Measurements from ENCODE around the gene SCN5A. TPM values are rescaled to one million over a fixed set of nuclear protein-coding genes. Genes with fewer than 3 reads are reported as not detected.

SCN5A gene
- polyA plus RNA-seq, 1 donor from 2014 or later = not detected

DNA sequence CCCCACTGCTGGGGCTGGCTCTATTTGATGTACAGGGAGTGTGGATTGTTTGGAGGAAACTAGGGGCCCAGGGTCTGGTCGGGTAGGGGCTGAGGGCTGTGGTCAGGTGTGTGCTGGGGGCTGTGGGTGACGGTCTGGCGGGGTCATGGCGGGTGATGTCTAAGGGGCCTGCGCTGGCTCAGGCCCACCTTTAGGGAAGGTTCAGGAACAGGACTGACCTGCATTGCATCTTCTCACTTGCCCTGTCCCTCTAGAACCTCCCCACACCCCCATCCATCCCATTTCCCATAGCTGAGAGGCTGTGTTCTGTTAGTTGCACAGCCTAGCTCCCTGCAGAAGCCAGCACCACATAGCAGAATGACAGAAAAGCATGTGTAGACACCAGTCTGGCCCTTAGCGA is 39.1 kb downstream of the SCN5A start:
- no peaks in the 10 kb centered on the region for H3K27me3 ChIP-seq (ENCODE audit: insufficient read depth, low read depth, low read length)
- TF ChIP-seq EZH2 (IDR thresholded peaks at IDR 0.05; ENCODE audit: borderline replicate concordance, insufficient read depth, low read length, poor library complexity, severe bottlenecking) = no peak
- TF ChIP-seq TAF1 (IDR thresholded peaks at IDR 0.05; ENCODE audit: low read depth) = no peak
- TF ChIP-seq, protein P1, sequence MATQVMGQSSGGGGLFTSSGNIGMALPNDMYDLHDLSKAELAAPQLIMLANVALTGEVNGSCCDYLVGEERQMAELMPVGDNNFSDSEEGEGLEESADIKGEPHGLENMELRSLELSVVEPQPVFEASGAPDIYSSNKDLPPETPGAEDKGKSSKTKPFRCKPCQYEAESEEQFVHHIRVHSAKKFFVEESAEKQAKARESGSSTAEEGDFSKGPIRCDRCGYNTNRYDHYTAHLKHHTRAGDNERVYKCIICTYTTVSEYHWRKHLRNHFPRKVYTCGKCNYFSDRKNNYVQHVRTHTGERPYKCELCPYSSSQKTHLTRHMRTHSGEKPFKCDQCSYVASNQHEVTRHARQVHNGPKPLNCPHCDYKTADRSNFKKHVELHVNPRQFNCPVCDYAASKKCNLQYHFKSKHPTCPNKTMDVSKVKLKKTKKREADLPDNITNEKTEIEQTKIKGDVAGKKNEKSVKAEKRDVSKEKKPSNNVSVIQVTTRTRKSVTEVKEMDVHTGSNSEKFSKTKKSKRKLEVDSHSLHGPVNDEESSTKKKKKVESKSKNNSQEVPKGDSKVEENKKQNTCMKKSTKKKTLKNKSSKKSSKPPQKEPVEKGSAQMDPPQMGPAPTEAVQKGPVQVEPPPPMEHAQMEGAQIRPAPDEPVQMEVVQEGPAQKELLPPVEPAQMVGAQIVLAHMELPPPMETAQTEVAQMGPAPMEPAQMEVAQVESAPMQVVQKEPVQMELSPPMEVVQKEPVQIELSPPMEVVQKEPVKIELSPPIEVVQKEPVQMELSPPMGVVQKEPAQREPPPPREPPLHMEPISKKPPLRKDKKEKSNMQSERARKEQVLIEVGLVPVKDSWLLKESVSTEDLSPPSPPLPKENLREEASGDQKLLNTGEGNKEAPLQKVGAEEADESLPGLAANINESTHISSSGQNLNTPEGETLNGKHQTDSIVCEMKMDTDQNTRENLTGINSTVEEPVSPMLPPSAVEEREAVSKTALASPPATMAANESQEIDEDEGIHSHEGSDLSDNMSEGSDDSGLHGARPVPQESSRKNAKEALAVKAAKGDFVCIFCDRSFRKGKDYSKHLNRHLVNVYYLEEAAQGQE (IDR thresholded peaks at IDR 0.05; ENCODE audit: borderline replicate concordance) = no peak
- no peak for TF ChIP-seq EP300 (conservative IDR thresholded peaks at IDR 0.05; ENCODE audit: poor library complexity, severe bottlenecking)
- no peak for TF ChIP-seq POLR2AphosphoS5 (IDR thresholded peaks at IDR 0.05)

DNA sequence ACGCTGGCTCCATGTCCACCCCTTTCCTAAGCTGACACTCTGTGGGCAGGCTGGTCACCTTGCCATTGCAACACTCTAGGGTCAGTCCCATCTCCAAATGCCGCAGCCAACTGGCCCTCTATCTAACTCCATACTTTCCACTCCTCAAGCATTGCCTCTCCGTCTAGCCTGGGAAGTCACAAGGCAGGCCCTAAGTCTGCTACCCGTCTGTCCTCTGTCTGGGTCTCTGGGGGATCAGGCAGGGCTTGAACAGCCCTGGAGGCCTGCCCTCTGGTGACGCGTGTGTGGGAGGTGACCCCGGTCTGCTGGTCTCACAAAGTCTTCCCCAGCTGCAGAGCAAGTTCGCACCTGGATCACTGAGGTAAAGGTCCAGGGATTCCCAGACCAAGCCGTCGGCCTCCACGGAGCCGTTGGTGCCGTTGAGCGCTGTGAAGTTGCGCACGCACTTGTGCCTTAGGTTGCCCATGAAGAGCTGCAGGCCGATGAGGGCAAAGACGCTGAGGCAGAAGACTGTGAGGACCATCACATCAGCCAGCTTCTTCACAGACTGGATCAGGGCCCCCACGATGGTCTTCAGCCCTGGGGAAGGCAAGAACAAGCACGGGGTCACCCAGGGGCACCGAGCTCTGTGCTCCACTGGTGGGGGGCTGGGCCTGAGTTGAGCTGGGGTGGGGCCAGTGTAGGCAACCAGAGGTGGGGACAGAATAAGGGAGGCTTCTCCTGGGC is 39.9 kb downstream of the SCN5A start:
- no peak overlapping the region for H3K4me2 ChIP-seq (ENCODE audit: low read length)
- no peaks in the 10 kb centered on the region for H3F3A ChIP-seq (ENCODE audit: insufficient read depth, low read length, poor library complexity, severe bottlenecking)
- H2AFZ ChIP-seq (ENCODE audit: low read depth, low read length) = no peak overlapping the region
- no peaks in the 10 kb centered on the region for H3K79me2 ChIP-seq (replicated peaks; ENCODE audit: insufficient read depth, low read length)
- no peak overlapping the region for H3K27ac ChIP-seq (ENCODE audit: low read length)
- H3K9me2 ChIP-seq (ENCODE audit: insufficient read depth, low read length) = no peaks in the 10 kb centered on the region
- no peak for TF ChIP-seq MXI1 (conservative IDR thresholded peaks at IDR 0.05; ENCODE audit: poor library complexity, severe bottlenecking)
- TF ChIP-seq RAD21 (conservative IDR thresholded peaks at IDR 0.05) = no peak
- TF ChIP-seq SMC3 (conservative IDR thresholded peaks at IDR 0.05; ENCODE audit: poor library complexity) = no peak
- TF ChIP-seq EP300 (conservative IDR thresholded peaks at IDR 0.05; ENCODE audit: poor library complexity, severe bottlenecking) = no peak
- TF ChIP-seq EZH2 (IDR thresholded peaks at IDR 0.05; ENCODE audit: borderline replicate concordance, insufficient read depth, low read length, poor library complexity, severe bottlenecking) = no peak
- no peak for TF ChIP-seq TAF1 (IDR thresholded peaks at IDR 0.05; ENCODE audit: low read depth)
- TF ChIP-seq POLR2AphosphoS5 (IDR thresholded peaks at IDR 0.05) = no peak
- TF ChIP-seq, protein P2, sequence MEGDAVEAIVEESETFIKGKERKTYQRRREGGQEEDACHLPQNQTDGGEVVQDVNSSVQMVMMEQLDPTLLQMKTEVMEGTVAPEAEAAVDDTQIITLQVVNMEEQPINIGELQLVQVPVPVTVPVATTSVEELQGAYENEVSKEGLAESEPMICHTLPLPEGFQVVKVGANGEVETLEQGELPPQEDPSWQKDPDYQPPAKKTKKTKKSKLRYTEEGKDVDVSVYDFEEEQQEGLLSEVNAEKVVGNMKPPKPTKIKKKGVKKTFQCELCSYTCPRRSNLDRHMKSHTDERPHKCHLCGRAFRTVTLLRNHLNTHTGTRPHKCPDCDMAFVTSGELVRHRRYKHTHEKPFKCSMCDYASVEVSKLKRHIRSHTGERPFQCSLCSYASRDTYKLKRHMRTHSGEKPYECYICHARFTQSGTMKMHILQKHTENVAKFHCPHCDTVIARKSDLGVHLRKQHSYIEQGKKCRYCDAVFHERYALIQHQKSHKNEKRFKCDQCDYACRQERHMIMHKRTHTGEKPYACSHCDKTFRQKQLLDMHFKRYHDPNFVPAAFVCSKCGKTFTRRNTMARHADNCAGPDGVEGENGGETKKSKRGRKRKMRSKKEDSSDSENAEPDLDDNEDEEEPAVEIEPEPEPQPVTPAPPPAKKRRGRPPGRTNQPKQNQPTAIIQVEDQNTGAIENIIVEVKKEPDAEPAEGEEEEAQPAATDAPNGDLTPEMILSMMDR (IDR thresholded peaks at IDR 0.05; ENCODE audit: poor library complexity, severe bottlenecking) = no peak
- TF ChIP-seq, protein P1 (IDR thresholded peaks at IDR 0.05; ENCODE audit: borderline replicate concordance) = no peak
- no peak overlapping the region for H3K4me3 ChIP-seq (ENCODE audit: low read length)
- no peak overlapping the region for H3K9ac ChIP-seq (ENCODE audit: low read length)
- H3K27me3 ChIP-seq (ENCODE audit: insufficient read depth, low read depth, low read length) = no peaks in the 10 kb centered on the region
- H3K36me3 ChIP-seq (ENCODE audit: insufficient read depth, low read length) = no peaks in the 10 kb centered on the region
- no peaks in the 10 kb centered on the region for H4K20me1 ChIP-seq (ENCODE audit: insufficient read depth)
- no peaks in the 10 kb centered on the region for H3K9me3 ChIP-seq (ENCODE audit: low read length)

More for the DNA sequence above, 39.1 kb downstream of the SCN5A start:
- Histone ChIP-seq H4K20me1 (ENCODE audit: insufficient read depth) (no peaks in the 10 kb centered on the region), H3K4me2 (ENCODE audit: low read length) (no peak overlapping the region), H2AFZ (ENCODE audit: low read depth, low read length) (no peak overlapping the region), H3K9ac (ENCODE audit: low read length) (no peak overlapping the region), H3K79me2 (replicated peaks; ENCODE audit: insufficient read depth, low read length) (no peaks in the 10 kb centered on the region), H3K9me2 (ENCODE audit: insufficient read depth, low read length) (no peaks in the 10 kb centered on the region), H3F3A (ENCODE audit: insufficient read depth, low read length, poor library complexity, severe bottlenecking) (no peaks in the 10 kb centered on the region), H3K9me3 (ENCODE audit: low read length) (no peaks in the 10 kb centered on the region), H3K27ac (ENCODE audit: low read length) (no peak overlapping the region), H3K36me3 (ENCODE audit: insufficient read depth, low read length) (no peaks in the 10 kb centered on the region), H3K4me3 (ENCODE audit: low read length) (no peak overlapping the region)

Measured in neural cell (in vitro differentiated cells).